NCI-H345 treated with DMSO at 0.1 percent for 48 hours (cell line): ENCODE results near the gene FNDC5.

Experiments used
- DNase-seq: peaks from one replicate; lab custom pipeline; 2025; ENCODE audit not compliant: unreplicated experiment; lab: John Stamatoyannopoulos, UW

FNDC5 gene

GRCh38 chr1:32817159-32817814 lies 53.4 kb downstream of the FNDC5 start, which contains the start of the genes S100PBP and YARS1:
Gene S100PBP (plus strand): TSS chr1:32817653. CDS start chr1:32826100, 8,447 bp downstream.
Gene YARS1 (minus strand): TSS chr1:32817358. CDS start chr1:32817244, 114 bp downstream.
- peak; percentile 96 for DNase-seq

- DNase-seq: no peak
Measured at GRCh38 chr1:32816676-32817158, 54.0 kb downstream of the FNDC5 start.

GRCh38 chr1:32813941-32814739 lies 56.6 kb downstream of the FNDC5 start:
- DNase-seq: no peak
